ENCODE results near the gene ABI3BP.

GRCh38 chr3:100880845-100881244, 112.4 kb downstream of the ABI3BP start:
- no peak for TF ChIP-seq CTCF (IDR thresholded peaks at IDR 0.05)
- no peak for TF ChIP-seq POLR2A (IDR thresholded peaks at IDR 0.05)
